AG04450 (cell line): ENCODE measurements around the gene LGMN. TPM values are rescaled to one million over a fixed set of nuclear protein-coding genes. Genes with fewer than 3 reads are reported as not detected.

ENCODE experiments used
- CTCF ChIA-PET: fragments of 300-600, 350-600 bp; formaldehyde crosslinking; extraction: SDS; loops from one replicate; lab custom pipeline; 2022; ENCODE audit warnings: antibody characterized with exemption, inconsistent platforms; lab: Charles Lee
- POLR2A ChIA-PET: fragments of 350-600 bp; formaldehyde crosslinking; extraction: SDS; loops from one replicate; lab custom pipeline; 2021; ENCODE audit warnings: antibody characterized with exemption, inconsistent platforms; lab: Yijun Ruan, JAX
- DNase-seq: peaks from one replicate; pipeline ENCODE4 v3.0.0-alpha.2; 2011; ENCODE audit warnings: low read depth, low spot score
- H3K27ac ChIP-seq: one replicate; pipeline ENCODE4 v1.5.1; 2012; ENCODE audit warnings: low read depth, low read length, control low read depth
- H3K27me3 ChIP-seq: one replicate; pipeline ENCODE4 v1.6.0; 2012; ENCODE audit warnings: low read length; ENCODE audit not compliant: control insufficient read depth, insufficient read depth
- H3K4me3 ChIP-seq: 2 replicates; pipeline ENCODE4 v1.5.1; 2011; ENCODE audit warnings: mild to moderate bottlenecking, low read depth, low read length, control low read depth
- H3K9me3 ChIP-seq: 2 replicates; pipeline ENCODE4 v1.5.1; 2012; ENCODE audit warnings: low read length; ENCODE audit not compliant: control insufficient read depth, insufficient read depth
- polyA plus RNA-seq: library from polyadenylated mRNA; depleted of rRNA; stranded (reverse); fragments of >200 nt; gene quantifications from 2 replicates; pipeline ENCODE4 v1.2.3, GENCODE V29; 2011; rRNA removed
- TF ChIP-seq, protein P1 (sequence below): IDR thresholded peaks from 2 replicates; pipeline ENCODE4 v1.5.1; 2011; ENCODE audit warnings: low read depth, low read length, control low read depth, inconsistent platforms

The LGMN gene
- polyA plus RNA-seq, 1 experiment: 21.8 TPM

GRCh38 chr14:92654239-92654901 is 94.1 kb downstream of the LGMN start:
- H3K27me3 ChIP-seq: no peaks in the 10 kb centered on the region
- H3K4me3 ChIP-seq: no peak overlapping the region
- no peak overlapping the region for H3K27ac ChIP-seq
- no peak for DNase-seq
- ChIA-PET CTCF (interaction anchor here (0.6 to 1.4 kb wide), 3 partner anchors 21 to 64 kb away, joined by 3 to 4 read pairs (median 3); no protein-coding TSS in a partner anchor), POLR2A (no interaction called here)
- TF ChIP-seq, protein P1, sequence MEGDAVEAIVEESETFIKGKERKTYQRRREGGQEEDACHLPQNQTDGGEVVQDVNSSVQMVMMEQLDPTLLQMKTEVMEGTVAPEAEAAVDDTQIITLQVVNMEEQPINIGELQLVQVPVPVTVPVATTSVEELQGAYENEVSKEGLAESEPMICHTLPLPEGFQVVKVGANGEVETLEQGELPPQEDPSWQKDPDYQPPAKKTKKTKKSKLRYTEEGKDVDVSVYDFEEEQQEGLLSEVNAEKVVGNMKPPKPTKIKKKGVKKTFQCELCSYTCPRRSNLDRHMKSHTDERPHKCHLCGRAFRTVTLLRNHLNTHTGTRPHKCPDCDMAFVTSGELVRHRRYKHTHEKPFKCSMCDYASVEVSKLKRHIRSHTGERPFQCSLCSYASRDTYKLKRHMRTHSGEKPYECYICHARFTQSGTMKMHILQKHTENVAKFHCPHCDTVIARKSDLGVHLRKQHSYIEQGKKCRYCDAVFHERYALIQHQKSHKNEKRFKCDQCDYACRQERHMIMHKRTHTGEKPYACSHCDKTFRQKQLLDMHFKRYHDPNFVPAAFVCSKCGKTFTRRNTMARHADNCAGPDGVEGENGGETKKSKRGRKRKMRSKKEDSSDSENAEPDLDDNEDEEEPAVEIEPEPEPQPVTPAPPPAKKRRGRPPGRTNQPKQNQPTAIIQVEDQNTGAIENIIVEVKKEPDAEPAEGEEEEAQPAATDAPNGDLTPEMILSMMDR: no peak
- H3K9me3 ChIP-seq: no peaks in the 10 kb centered on the region; the same call in 1 of the 2 replicates

Other genes starting within 250 kb of the LGMN start
- gene RIN3, start 234.8 kb downstream of the LGMN start, polyA plus RNA-seq: 3.7 and 5.6 TPM in 2 replicates
- gene GOLGA5, start 45.7 kb upstream of the LGMN start, polyA plus RNA-seq: 52.8 and 67.3 TPM in 2 replicates
- gene CHGA, start 174.5 kb upstream of the LGMN start, polyA plus RNA-seq: not detected in 2 replicates